Muscle layer of duodenum (tissue), 2 donors: Measurements from ENCODE around the gene DNAJC2.

Source experiments
- H3K27ac ChIP-seq: one replicate; pipeline ENCODE4 v1.7.0; 2013; ENCODE audit warnings: mild to moderate bottlenecking, low read length
- H3K27me3 ChIP-seq: one replicate; pipeline ENCODE4 v1.7.0; 2013; ENCODE audit warnings: low read depth, mild to moderate bottlenecking, control low read depth, low read length
- H3K36me3 ChIP-seq, 2 donors: one replicate each; pipeline ENCODE4 v1.7.0; 2013; ENCODE audit warnings: low read length in 2 of 2, control low read depth in 1 of 2, mild to moderate bottlenecking in 1 of 2; ENCODE audit not compliant: insufficient read depth in 2 of 2, control insufficient read depth in 1 of 2
- H3K4me1 ChIP-seq, 2 donors: one replicate each; pipeline ENCODE4 v1.7.0; 2013; ENCODE audit warnings: low read length in 2 of 2, mild to moderate bottlenecking in 2 of 2, control low read depth in 1 of 2, moderate library complexity in 1 of 2; ENCODE audit not compliant: insufficient read depth in 2 of 2, control insufficient read depth in 1 of 2
- H3K4me3 ChIP-seq, 2 donors: one replicate each; pipeline ENCODE4 v1.7.0; 2013; ENCODE audit warnings: low read length in 2 of 2, low read depth in 1 of 2, mild to moderate bottlenecking in 1 of 2
- H3K9me3 ChIP-seq, 2 donors: one replicate each; pipeline ENCODE4 v1.7.0; 2013; ENCODE audit warnings: low read length in 2 of 2, control low read depth in 1 of 2, mild to moderate bottlenecking in 1 of 2; ENCODE audit not compliant: control insufficient read depth in 1 of 2
- donor health status: healthy.

Gene DNAJC2

DNA sequence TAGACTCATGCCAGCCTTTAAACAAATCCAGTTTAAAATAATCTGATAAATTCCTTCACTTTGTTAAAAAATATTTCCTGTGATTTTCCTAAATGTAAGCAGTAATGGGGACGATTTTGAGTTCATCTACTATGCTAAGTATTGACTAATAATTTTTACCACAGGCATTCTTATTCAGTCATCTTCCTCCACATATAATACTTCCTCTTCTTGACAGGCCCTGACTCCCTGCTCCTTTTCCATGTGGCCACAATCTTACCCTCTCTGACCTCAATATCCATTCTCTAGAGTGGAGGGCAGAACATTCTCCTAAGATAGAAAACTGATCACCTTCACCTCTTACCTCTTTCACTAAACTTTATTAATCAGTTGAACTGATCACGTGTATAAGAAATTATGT lies 7.8 kb downstream of the DNAJC2 start:
- H3K4me3 ChIP-seq, result no peak overlapping the region
- no peaks in the 10 kb centered on the region for H3K4me1 ChIP-seq
- H3K27me3 ChIP-seq, result no peaks in the 10 kb centered on the region
- peaks cover 30 to 69% of the 10 kb centered on the region in 2 donors for H3K36me3 ChIP-seq
- H3K27ac ChIP-seq, result no peak overlapping the region
- H3K9me3 ChIP-seq, result no peaks in the 10 kb centered on the region

DNA sequence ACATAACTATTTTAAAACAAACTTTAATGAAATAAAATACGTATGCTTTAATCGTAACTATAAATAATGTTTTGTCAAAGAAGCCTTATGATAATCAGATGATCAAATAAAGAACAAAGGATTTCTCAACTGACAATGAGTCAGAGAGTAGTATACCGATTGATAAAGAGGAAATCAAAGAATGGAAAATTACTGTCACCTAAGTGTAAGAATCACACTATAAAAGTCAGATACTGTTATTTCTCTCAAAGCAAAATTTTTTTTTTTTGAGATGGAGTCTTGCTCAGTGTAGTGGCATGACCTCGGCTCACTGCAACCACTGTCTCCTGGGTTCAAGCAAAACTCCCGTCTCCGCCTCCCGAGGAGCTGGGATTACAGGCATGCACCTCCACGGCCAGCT lies 18.8 kb downstream of the DNAJC2 start:
- Histone ChIP-seq H3K27ac (no peak overlapping the region), H3K36me3 (peaks cover 27 to 47% of the 10 kb centered on the region in 2 donors), H3K9me3 (no peaks in the 10 kb centered on the region), H3K4me1 (no peaks in the 10 kb centered on the region), H3K4me3 (no peak overlapping the region), H3K27me3 (no peaks in the 10 kb centered on the region)

GRCh38 chr7:103317009-103317408 lies 27.6 kb downstream of the DNAJC2 start:
- Histone ChIP-seq H3K27me3 (no peaks in the 10 kb centered on the region), H3K36me3 (peaks cover 57 to 89% of the 10 kb centered on the region in 2 donors), H3K27ac (no peak overlapping the region), H3K4me1 (no peaks in the 10 kb centered on the region), H3K4me3 (no peak overlapping the region), H3K9me3 (no peaks in the 10 kb centered on the region)

GRCh38 chr7:103316380-103316941 lies 28.1 kb downstream of the DNAJC2 start:
- peaks cover 62 to 90% of the 10 kb centered on the region in 2 donors for H3K36me3 ChIP-seq
- no peaks in the 10 kb centered on the region for H3K27me3 ChIP-seq

GRCh38 chr7:103314852-103315251 lies 29.7 kb downstream of the DNAJC2 start:
- Histone ChIP-seq H3K4me3 (no peak overlapping the region), H3K4me1 (no peaks in the 10 kb centered on the region), H3K36me3 (peaks cover 74 to 96% of the 10 kb centered on the region in 2 donors), H3K27me3 (no peaks in the 10 kb centered on the region), H3K9me3 (no peaks in the 10 kb centered on the region), H3K27ac (no peak overlapping the region)

More at GRCh38 chr7:103316380-103316941, 28.1 kb downstream of the DNAJC2 start:
- Histone ChIP-seq H3K27ac (no peak overlapping the region), H3K9me3 (no peaks in the 10 kb centered on the region), H3K4me1 (no peaks in the 10 kb centered on the region), H3K4me3 (no peak overlapping the region)

GRCh38 chr7:103307503-103308231 lies 36.9 kb downstream of the DNAJC2 start:
- H3K36me3 ChIP-seq, result peaks cover 71 to 81% of the 10 kb centered on the region in 2 donors
- H3K4me1 ChIP-seq, result no peaks in the 10 kb centered on the region
- H3K9me3 ChIP-seq, result no peaks in the 10 kb centered on the region
- H3K4me3 ChIP-seq, result no peak overlapping the region
- H3K27ac ChIP-seq, result no peak overlapping the region
- no peaks in the 10 kb centered on the region for H3K27me3 ChIP-seq

DNA sequence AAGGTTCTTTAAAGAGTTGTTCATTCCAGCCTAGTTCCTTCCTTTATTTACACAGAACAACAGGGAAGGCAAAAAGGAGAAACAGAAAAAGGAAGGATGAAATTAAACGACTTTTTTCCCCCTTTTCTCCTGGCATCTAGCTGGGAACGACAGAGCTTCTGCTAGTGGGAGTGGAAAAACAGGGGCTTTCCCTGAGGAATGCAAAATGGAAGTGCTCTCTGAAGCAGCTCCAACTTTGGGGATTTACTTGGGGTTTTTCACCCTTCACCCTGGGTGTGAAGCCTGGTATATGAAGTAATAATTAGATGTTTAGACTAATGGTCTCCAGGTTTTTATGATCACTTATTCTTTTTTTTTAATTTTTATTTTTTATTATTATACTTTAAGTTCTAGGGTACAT lies 43.1 kb downstream of the DNAJC2 start:
- Histone ChIP-seq H3K4me3 (no peak overlapping the region), H3K4me1 (peaks cover 15 to 24% of the 10 kb centered on the region in 2 donors), H3K27ac (no peak overlapping the region), H3K36me3 (peaks cover 48 to 63% of the 10 kb centered on the region in 2 donors), H3K27me3 (no peaks in the 10 kb centered on the region), H3K9me3 (no peaks in the 10 kb centered on the region)

DNA sequence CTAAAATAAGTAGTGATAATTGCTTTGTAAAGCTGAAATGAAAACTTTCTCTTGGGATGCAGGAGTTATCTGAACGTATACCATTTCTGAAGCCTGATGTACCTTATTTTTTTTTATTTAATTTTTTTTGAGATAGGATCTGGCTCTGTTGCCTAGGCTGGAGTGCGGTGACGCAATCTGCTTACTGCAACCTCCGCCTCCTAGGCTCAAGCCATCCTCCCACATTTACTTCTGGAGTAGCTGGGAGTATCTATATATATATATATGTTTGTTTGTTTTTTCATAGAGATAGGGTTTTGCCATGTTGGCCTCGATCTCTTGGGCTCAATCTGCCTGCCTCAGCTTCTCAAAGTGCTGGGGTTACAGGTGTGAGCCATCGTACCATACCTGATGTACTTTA lies 44.9 kb downstream of the DNAJC2 start:
- Histone ChIP-seq H3K4me1 (peaks cover 15 to 24% of the 10 kb centered on the region in 2 donors), H3K27me3 (no peaks in the 10 kb centered on the region), H3K36me3 (peaks cover 41 to 55% of the 10 kb centered on the region in 2 donors), H3K9me3 (no peaks in the 10 kb centered on the region), H3K4me3 (no peak overlapping the region), H3K27ac (no peak overlapping the region)

DNA sequence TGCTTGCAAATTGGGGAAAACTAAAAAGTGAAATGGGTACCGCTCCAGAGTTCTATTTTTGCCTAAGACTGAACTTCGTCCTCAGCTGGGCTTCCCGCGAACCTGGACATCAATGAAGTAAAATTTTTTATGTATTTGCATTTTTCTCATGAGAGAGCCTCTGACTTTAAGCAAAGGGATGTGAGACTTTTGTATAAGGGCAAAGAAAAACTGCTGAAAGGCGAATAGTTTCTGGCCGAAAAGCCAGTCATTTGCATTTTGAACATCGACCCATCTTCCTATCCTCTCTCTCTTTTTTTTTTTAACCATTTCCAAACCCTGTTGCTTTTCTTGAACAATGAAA lies 46.8 kb downstream of the DNAJC2 start:
- H3K36me3 ChIP-seq, result peaks cover 25 to 39% of the 10 kb centered on the region in 2 donors
- peak overlapping the region; percentile 45 for H3K27ac ChIP-seq
- peaks cover 15 to 24% of the 10 kb centered on the region in 2 donors for H3K4me1 ChIP-seq
- H3K4me3 ChIP-seq, result peak overlapping the region; percentile 70 to 94
- no peaks in the 10 kb centered on the region for H3K27me3 ChIP-seq
- no peaks in the 10 kb centered on the region for H3K9me3 ChIP-seq

- peak within 1 kb of the TSS; percentile 45 for H3K27ac ChIP-seq
- H3K4me3 ChIP-seq, result peak within 1 kb of the TSS; percentile 70 to 94
- no peaks in the 10 kb centered on the region for H3K27me3 ChIP-seq
- peaks cover 20 to 32% of the 10 kb centered on the region in 2 donors for H3K36me3 ChIP-seq
- peaks cover 15 to 24% of the 10 kb centered on the region in 2 donors for H3K4me1 ChIP-seq
- no peaks in the 10 kb centered on the region for H3K9me3 ChIP-seq
Observed at GRCh38 chr7:103296901-103297836, 47.4 kb downstream of the DNAJC2 start, which contains the start of gene PMPCB. TSS of gene PMPCB (plus strand) at chr7:103297435. CDS start at chr7:103297460, 25 bp downstream.

- Histone ChIP-seq H3K4me1 (peaks cover 10 to 14% of the 10 kb centered on the region in 2 donors), H3K27me3 (no peaks in the 10 kb centered on the region), H3K27ac (no peak overlapping the region), H3K9me3 (no peaks in the 10 kb centered on the region), H3K36me3 (peaks cover 0 to 4% of the 10 kb centered on the region in 2 donors), H3K4me3 (no peak overlapping the region)
Observed at GRCh38 chr7:103293526-103293925, 51.0 kb downstream of the DNAJC2 start.
